ENCODE measurements around the gene ZNF768. TPM values are rescaled to one million over a fixed set of nuclear protein-coding genes. Genes with fewer than 3 reads are reported as not detected.

The ZNF768 gene
- total RNA-seq, 1 donor from 2014 or later, result 31.4 TPM

GRCh38 chr16:30532285-30533145 lies 6.1 kb upstream of the ZNF768 start:
- H3K27me3 Mint-ChIP-seq (ENCODE audit: unreplicated experiment), result peaks cover 2% of the 10 kb centered on the region
- H3K4me1 Mint-ChIP-seq (ENCODE audit: unreplicated experiment), result peaks cover 30% of the 10 kb centered on the region
- H3K9me3 Mint-ChIP-seq (ENCODE audit: unreplicated experiment), result no peaks in the 10 kb centered on the region
- H3K4me3 Mint-ChIP-seq (ENCODE audit: unreplicated experiment), result no peak overlapping the region
- TF ChIP-seq CTCF (IDR thresholded peaks at IDR 0.05; ENCODE audit: unreplicated experiment), result no peak
- H3K36me3 Mint-ChIP-seq (ENCODE audit: low read depth, unreplicated experiment), result peaks cover 16% of the 10 kb centered on the region
- H3K27ac Mint-ChIP-seq (ENCODE audit: unreplicated experiment), result no peak overlapping the region
- no peak for DNase-seq (ENCODE audit: low spot score)

- peaks cover 16% of the 10 kb centered on the region for H3K36me3 Mint-ChIP-seq (ENCODE audit: low read depth, unreplicated experiment)
- no peaks in the 10 kb centered on the region for H3K9me3 Mint-ChIP-seq (ENCODE audit: unreplicated experiment)
- H3K4me3 Mint-ChIP-seq (ENCODE audit: unreplicated experiment), result no peak overlapping the region
- peaks cover 5% of the 10 kb centered on the region for H3K27me3 Mint-ChIP-seq (ENCODE audit: unreplicated experiment)
- H3K27ac Mint-ChIP-seq (ENCODE audit: unreplicated experiment), result peak overlapping the region; percentile 57
- TF ChIP-seq CTCF (IDR thresholded peaks at IDR 0.05; ENCODE audit: unreplicated experiment), result no peak
- H3K4me1 Mint-ChIP-seq (ENCODE audit: unreplicated experiment), result peaks cover 30% of the 10 kb centered on the region
- DNase-seq (ENCODE audit: low spot score), result no peak
Measured at GRCh38 chr16:30530163-30531037, 4.0 kb upstream of the ZNF768 start.

GRCh38 chr16:30528799-30529457 lies 2.6 kb upstream of the ZNF768 start:
- Mint-ChIP-seq H3K27ac (ENCODE audit: unreplicated experiment) (peak overlapping the region; percentile 86), H3K4me3 (ENCODE audit: unreplicated experiment) (peak overlapping the region; percentile 47), H3K27me3 (ENCODE audit: unreplicated experiment) (peaks cover 5% of the 10 kb centered on the region), H3K4me1 (ENCODE audit: unreplicated experiment) (peaks cover 24% of the 10 kb centered on the region), H3K36me3 (ENCODE audit: low read depth, unreplicated experiment) (peaks cover 12% of the 10 kb centered on the region), H3K9me3 (ENCODE audit: unreplicated experiment) (no peaks in the 10 kb centered on the region)
- no peak for TF ChIP-seq CTCF (IDR thresholded peaks at IDR 0.05; ENCODE audit: unreplicated experiment)
- DNase-seq (ENCODE audit: low spot score), result no peak

GRCh38 chr16:30527635-30528178 lies 1.3 kb upstream of the ZNF768 start:
- DNase-seq (ENCODE audit: low spot score), result no peak
- H3K36me3 Mint-ChIP-seq (ENCODE audit: low read depth, unreplicated experiment), result peaks cover 8% of the 10 kb centered on the region

More at GRCh38 chr16:30527635-30528178, 1.3 kb upstream of the ZNF768 start:
- Mint-ChIP-seq H3K9me3 (ENCODE audit: unreplicated experiment) (no peaks in the 10 kb centered on the region), H3K27me3 (ENCODE audit: unreplicated experiment) (peaks cover 3% of the 10 kb centered on the region), H3K27ac (ENCODE audit: unreplicated experiment) (peak overlapping the region; percentile 86), H3K4me3 (ENCODE audit: unreplicated experiment) (peak overlapping the region; percentile 88), H3K4me1 (ENCODE audit: unreplicated experiment) (peaks cover 18% of the 10 kb centered on the region)
- TF ChIP-seq CTCF (IDR thresholded peaks at IDR 0.05; ENCODE audit: unreplicated experiment), result no peak
